ENCODE measurements around the gene NCS1.

Gene NCS1

GRCh38 chr9:130128733-130129431 is 43.3 kb upstream of the NCS1 start (continued):
- TF ChIP-seq ZNF391 (tag by site-specific recombination; IDR thresholded peaks at IDR 0.05; ENCODE audit: borderline replicate concordance, low read depth) (no peak), ZBTB17 (tag by site-specific recombination; IDR thresholded peaks at IDR 0.05) (0 out of 2 replicates have a peak, but pooled peaks have one; percentile 21), ZBTB20 (tag by site-specific recombination; IDR thresholded peaks at IDR 0.05) (no peak), SP7 (tag by site-specific recombination; IDR thresholded peaks at IDR 0.05) (peak; percentile 96), PRDM2 (tag by site-specific recombination; IDR thresholded peaks at IDR 0.05; ENCODE audit: borderline replicate concordance) (no peak), ZNF366 (tag by site-specific recombination; conservative IDR thresholded peaks at IDR 0.05) (peak; percentile 77), HIC1 (tag by site-specific recombination; IDR thresholded peaks at IDR 0.05) (peak; percentile 74), ZNF19 (tag by site-specific recombination; IDR thresholded peaks at IDR 0.05; ENCODE audit: low read depth) (no peak), ZNF843 (tag by site-specific recombination; IDR thresholded peaks at IDR 0.05) (peak; percentile 51; the same call in 1 of the 2 replicates), ZXDB (tag by site-specific recombination; IDR thresholded peaks at IDR 0.05) (0 out of 2 replicates have a peak, but pooled peaks have one; percentile 16), TSHZ1 (tag by site-specific recombination; IDR thresholded peaks at IDR 0.05; ENCODE audit: borderline replicate concordance) (0 out of 2 replicates have a peak, but pooled peaks have one; percentile 7), PRDM6 (tag by site-specific recombination; IDR thresholded peaks at IDR 0.05) (peak; percentile 34; the same call in 1 of the 2 replicates), INSM2 (tag by site-specific recombination; IDR thresholded peaks at IDR 0.05) (peak; percentile 85), ZNF660 (tag by site-specific recombination; IDR thresholded peaks at IDR 0.05) (peak; percentile 92), MEIS1 (CRISPR knock-in tag; IDR thresholded peaks at IDR 0.05; ENCODE audit: borderline replicate concordance) (no peak), ZNF518A (tag by site-specific recombination; conservative IDR thresholded peaks at IDR 0.05; ENCODE audit: low read depth) (0 out of 2 replicates have a peak, but pooled peaks have one; percentile 23), ZNF184 (tag by site-specific recombination; IDR thresholded peaks at IDR 0.05) (0 out of 2 replicates have a peak, but pooled peaks have one; percentile 37)
